Measurements from ENCODE around the gene DMPK.
A peak's percentile ranks its signal among the peaks of the same experiment; 100 is the strongest.

The DMPK gene

GRCh38 chr19:45785781-45786532 lies 3.7 kb upstream of the DMPK start:
- no peak for DNase-seq (ENCODE audit: low spot score)

GRCh38 chr19:45785097-45785496 lies 2.8 kb upstream of the DMPK start:
- no peak for DNase-seq (ENCODE audit: low spot score)

GRCh38 chr19:45784096-45784495 lies 1.8 kb upstream of the DMPK start:
- DNase-seq (ENCODE audit: low spot score): no peak

- DNase-seq (ENCODE audit: low spot score): no peak
Measured at GRCh38 chr19:45782820-45783785, 813 bp upstream of the DMPK start.

GRCh38 chr19:45781214-45782161 lies 802 bp downstream of the DMPK start:
- DNase-seq (ENCODE audit: low spot score): no peak

GRCh38 chr19:45780448-45781213 lies 1.7 kb downstream of the DMPK start:
- no peak for DNase-seq (ENCODE audit: low spot score)

GRCh38 chr19:45780146-45780447 lies 2.2 kb downstream of the DMPK start:
- no peak for DNase-seq (ENCODE audit: low spot score)

GRCh38 chr19:45779231-45780145 lies 2.8 kb downstream of the DMPK start:
- peak; percentile 94 for DNase-seq (ENCODE audit: low spot score)

- DNase-seq (ENCODE audit: low spot score): no peak
Measured at GRCh38 chr19:45778010-45778661, 4.2 kb downstream of the DMPK start.

- DNase-seq (ENCODE audit: low spot score): no peak
Measured at GRCh38 chr19:45777395-45777961, 4.8 kb downstream of the DMPK start.

GRCh38 chr19:45774765-45775164 lies 7.5 kb downstream of the DMPK start:
- no peak for DNase-seq (ENCODE audit: low spot score)

GRCh38 chr19:45773384-45773783 lies 8.9 kb downstream of the DMPK start:
- DNase-seq (ENCODE audit: low spot score): no peak

GRCh38 chr19:45772912-45773311 lies 9.4 kb downstream of the DMPK start:
- no peak for DNase-seq (ENCODE audit: low spot score)

GRCh38 chr19:45772130-45772840 lies 10.0 kb downstream of the DMPK start:
- DNase-seq (ENCODE audit: low spot score): no peak

- no peak for DNase-seq (ENCODE audit: low spot score)
Measured at GRCh38 chr19:45771311-45771933, 10.9 kb downstream of the DMPK start.

- DNase-seq (ENCODE audit: low spot score): peak; percentile 96
Measured at GRCh38 chr19:45770192-45771101, 11.8 kb downstream of the DMPK start.

GRCh38 chr19:45769821-45770191 lies 12.5 kb downstream of the DMPK start:
- DNase-seq (ENCODE audit: low spot score): no peak
